WI38 (cell line): ENCODE data around the gene MEG3.

ENCODE experiments used
- H3K4me3 ChIP-seq: 2 replicates; pipeline ENCODE4 v1.5.1; 2011; ENCODE audit warnings: low read depth, mild to moderate bottlenecking, control low read depth, low read length
- TF ChIP-seq, protein P1 (sequence below): IDR thresholded peaks from 2 replicates; pipeline ENCODE4 v1.5.1; 2012; ENCODE audit warnings: low read depth, mild to moderate bottlenecking, control low read depth, low read length

Gene MEG3

DNA sequence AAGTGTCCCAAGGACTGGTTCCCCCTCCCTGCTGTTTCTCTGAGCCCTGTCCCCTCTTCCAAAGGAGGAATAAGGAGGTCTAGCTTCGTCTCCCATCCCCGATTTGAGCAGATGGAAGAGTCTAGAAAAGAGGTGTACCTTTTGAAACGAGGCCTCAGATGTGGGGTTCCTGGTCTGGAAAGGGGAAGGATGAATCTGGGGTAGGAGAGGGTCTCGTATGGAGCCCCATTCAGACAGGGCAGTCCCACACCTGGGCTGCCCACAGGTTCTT lies 13.3 kb downstream of the MEG3 start:
- TF ChIP-seq, protein P1, sequence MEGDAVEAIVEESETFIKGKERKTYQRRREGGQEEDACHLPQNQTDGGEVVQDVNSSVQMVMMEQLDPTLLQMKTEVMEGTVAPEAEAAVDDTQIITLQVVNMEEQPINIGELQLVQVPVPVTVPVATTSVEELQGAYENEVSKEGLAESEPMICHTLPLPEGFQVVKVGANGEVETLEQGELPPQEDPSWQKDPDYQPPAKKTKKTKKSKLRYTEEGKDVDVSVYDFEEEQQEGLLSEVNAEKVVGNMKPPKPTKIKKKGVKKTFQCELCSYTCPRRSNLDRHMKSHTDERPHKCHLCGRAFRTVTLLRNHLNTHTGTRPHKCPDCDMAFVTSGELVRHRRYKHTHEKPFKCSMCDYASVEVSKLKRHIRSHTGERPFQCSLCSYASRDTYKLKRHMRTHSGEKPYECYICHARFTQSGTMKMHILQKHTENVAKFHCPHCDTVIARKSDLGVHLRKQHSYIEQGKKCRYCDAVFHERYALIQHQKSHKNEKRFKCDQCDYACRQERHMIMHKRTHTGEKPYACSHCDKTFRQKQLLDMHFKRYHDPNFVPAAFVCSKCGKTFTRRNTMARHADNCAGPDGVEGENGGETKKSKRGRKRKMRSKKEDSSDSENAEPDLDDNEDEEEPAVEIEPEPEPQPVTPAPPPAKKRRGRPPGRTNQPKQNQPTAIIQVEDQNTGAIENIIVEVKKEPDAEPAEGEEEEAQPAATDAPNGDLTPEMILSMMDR = no peak
- H3K4me3 ChIP-seq = no peak overlapping the region

DNA sequence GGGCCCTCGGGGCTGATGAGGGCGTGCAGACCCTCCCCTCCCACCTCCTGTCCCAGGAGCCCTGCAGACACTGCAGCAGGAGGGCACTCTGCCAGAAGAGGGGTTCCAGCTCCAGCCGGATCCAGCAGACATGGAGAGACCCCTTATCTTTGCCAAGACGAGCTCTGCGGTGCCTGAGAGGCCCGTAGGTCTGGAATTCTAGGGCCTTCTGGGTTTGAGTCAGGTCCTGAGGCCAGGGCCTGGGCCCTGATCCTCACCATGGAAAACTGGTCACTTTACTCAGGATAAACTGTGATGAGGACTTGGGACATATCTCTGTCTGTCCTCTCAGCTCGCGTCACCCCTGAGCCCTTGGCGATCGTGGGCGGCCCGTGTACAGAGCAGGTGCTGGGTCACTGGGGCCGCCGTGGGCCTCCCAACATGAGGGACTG lies 13.8 kb downstream of the MEG3 start:
- TF ChIP-seq, protein P1 = no peak
- no peak overlapping the region for H3K4me3 ChIP-seq

DNA sequence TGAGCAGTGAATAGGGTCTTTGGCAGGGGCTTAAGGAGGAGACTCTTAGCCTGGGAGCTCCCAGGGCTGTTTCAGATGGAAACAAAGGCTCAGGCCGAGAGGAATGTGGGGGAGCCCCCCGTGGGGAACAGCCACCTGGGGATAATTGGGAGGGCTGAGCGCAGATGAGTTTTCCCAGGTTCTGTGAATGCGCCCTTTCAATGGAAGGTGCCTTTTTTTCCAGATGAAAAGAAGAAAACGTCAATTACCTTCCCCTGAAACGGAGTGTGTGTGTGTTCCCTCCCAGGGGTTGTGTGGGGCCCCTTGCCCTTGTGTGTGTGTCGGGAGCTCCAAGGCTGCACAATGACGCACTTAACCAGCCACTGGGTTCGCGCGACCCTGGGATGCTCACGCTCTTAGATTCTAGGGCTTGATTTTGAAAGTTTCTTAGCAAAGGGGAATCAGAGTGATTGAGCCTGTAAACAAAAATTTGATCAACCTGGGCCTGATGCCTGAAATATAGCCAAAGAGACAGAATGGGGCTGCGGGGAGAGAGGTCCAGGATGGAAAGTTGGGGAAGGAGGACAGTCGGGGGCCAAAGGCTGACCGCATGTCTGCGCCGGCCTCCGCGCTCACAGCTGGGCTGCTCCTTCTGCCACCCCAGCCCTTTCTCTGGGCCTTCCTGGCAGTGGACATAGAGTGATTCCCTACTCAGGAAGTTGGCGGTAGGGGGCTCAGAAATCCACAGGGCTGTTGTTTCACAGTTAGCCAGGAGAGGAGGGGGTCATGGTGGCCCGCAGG lies 14.6 kb downstream of the MEG3 start:
- no peak overlapping the region for H3K4me3 ChIP-seq
- TF ChIP-seq, protein P1 = no peak

DNA sequence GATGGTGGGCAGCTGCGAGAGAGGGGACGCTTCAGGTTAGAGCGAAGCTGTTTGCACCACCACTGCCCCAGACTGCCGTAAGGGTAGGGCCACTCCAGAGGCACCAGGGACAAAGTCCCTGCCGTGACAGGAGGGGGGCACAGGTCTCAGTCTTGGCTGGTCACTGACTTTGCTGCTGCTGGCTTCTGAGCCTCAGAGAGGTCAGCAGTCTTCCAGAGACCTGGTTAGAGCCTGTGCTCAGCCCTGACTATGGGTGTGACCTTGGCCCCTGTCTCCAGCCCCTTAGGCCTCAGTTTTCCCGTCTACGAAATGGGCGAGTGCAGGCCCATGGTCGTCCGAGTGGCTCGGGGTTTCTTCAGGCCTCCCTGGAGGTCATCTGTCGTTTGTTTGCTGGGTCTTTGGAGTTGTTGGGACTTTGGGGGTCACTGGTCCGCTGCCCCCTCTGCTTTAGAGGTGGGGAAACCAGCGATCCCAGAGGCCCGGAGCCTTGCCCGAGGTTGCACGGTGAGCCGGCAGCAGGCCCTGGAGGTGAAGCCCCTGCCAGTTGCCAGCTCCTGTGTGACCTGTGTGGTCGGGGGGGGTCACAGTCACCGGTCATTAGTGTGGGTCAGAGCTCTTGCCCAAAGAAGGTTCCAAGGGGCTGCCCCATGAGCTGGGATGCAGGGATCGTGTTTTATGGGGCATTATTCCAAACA lies 15.3 kb downstream of the MEG3 start:
- TF ChIP-seq, protein P1 = no peak
- no peak overlapping the region for H3K4me3 ChIP-seq

DNA sequence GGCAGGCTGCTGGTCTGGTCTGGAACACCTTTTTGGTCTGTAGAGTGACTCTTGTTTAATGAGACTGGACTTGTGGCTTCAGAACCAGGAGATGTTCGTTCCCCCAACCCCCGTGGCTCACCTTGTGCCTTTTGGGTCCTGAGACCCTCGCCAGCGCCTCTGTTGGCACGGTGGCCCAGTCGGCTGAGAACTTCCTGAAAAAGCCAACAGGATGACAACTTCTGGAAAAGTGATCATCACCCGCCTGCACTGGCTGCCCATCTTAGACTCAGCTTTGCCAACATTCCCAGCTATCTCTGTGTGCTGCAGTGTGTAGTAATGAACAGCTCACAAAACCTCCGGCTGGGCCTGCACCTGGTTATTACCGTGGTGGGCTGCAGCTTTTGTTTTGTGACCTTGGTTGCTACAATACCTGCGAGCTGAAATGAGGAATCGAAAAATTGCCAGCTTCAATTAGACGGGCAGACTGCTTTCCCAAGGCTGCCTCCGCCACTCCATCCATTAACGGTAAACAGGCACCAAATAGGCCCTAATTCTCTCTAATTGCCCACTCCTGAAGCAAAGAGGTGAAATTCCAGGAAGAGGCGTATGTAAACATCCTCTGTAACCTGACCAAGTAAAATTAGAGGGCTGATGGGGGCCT lies 16.0 kb downstream of the MEG3 start:
- no peak overlapping the region for H3K4me3 ChIP-seq
- TF ChIP-seq, protein P1 = no peak

DNA sequence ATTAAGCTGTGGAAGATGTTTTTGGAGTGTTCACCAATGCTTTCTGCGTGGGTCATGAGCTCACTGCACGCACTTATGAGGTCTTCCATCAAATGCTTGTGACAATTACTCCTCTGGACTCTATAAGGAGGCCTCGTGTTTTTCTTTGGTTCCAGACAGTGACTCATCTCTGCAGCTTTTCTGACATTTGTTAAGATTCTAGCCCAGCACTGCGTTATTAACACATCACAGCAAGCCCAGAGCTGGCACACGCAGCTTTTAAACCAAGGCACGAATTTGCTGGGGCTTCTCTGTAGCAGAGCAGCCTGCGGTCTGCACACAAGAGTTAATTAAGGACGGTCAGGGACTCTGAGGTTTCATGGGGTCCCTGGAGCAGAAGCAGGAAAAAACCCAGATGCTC lies 16.9 kb downstream of the MEG3 start:
- H3K4me3 ChIP-seq = no peak overlapping the region
- TF ChIP-seq, protein P1 = no peak

DNA sequence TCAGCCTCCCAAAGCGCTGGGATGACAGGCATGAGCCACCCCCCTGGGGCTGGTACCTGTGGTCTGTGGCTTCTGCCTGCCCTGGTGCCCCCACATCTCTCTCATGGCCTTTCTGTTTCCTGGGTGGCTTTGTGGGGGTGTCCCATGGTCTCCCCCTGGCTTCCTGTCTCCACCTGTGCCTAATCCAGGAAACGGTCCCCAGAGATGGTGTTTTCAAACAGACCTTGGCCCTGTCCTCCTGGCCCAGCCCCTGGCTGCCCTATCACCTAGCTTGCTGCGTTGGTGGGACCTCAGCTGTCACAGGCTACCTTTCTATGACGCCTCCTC lies 18.1 kb downstream of the MEG3 start:
- no peak overlapping the region for H3K4me3 ChIP-seq
- TF ChIP-seq, protein P1 = no peak
